RPMI7951 (cell line): ENCODE results near the gene CGNL1. TPM values are rescaled to one million over a fixed set of nuclear protein-coding genes. Genes with fewer than 3 reads are reported as not detected.
A peak's percentile ranks its signal among the peaks of the same experiment; 100 is the strongest.

Experiments
- DNase-seq: peaks from one replicate; pipeline ENCODE4 v3.0.0-alpha.2; 2012; ENCODE audit warnings: low read depth
- total RNA-seq: library from RNA; depleted of rRNA; stranded (reverse); fragments of >200 nt; shearing (Covaris generic); gene quantifications from 2 replicates; pipeline ENCODE4 v1.2.3, GENCODE V29; 2014

The CGNL1 gene
- total RNA-seq, 1 experiment from 2014 or later, result under 0.01 TPM

DNA sequence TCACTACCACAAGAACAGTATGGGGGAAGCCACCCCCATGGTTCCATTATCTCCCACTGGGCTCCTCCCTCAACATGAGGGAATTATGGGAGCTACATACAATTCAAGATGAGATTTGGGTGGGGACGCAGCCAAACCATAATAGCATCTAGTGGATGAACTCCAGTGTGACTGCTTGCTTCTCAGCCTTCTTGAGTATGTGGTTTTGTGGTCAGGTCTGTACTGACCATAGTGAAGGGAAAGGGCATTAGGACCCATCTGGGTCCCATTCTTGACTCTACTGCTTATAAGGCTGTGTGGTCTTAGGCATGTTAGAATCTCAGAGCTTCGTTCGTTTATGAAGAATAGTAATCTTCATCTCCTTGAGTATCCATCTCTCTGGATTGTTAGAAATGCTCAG, 81.4 kb downstream of the CGNL1 start:
- peak; percentile 26 for DNase-seq

DNA sequence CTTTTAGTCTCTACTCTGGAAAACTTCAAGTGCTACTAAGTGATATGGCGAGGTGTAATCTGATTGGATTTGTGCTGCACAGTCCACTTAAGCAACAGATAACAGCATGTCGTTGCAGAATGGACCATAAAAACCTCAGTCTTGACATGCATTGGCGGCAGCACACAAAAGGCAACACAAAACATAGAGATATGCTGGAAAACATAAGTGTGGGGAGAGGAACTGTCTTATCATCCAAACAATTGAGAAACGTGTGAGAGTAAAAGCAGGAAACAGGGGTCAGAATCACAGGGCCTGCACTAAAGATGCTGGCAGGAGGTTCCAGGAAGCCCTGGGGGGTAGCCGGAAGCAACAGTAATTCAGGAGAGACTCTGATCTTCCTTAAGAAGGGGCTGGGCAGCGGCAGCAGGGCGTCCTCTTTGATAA, 82.1 kb downstream of the CGNL1 start:
- DNase-seq, result no peak

DNA sequence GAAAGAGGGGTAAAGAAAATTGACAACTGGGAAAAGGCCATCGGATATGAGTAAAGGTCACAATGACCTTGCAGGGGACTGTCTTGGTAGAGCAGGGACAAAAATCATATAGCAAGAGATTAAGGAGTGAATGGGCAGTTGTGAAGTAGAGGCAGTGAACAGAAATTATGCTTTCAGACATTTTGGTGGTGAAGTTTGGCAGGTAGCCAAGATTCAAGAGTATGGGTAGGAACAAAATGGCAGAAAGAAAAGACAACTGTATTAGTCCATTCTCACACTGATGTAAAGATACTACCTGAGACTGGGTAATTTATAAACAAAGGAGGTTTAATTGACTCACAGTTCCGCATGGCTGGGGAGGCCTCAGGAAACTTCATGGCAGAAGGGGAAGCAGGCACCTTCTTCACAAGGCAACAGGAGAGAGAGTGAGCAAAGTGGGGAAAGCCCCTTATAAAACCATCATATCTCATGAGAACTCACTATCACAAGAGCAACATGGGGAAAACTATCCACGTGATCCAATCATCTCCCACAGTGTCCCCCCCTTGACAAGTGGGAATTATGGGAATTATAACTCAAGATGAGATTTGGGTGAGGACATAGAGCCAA, 84.0 kb downstream of the CGNL1 start:
- no peak for DNase-seq

DNA sequence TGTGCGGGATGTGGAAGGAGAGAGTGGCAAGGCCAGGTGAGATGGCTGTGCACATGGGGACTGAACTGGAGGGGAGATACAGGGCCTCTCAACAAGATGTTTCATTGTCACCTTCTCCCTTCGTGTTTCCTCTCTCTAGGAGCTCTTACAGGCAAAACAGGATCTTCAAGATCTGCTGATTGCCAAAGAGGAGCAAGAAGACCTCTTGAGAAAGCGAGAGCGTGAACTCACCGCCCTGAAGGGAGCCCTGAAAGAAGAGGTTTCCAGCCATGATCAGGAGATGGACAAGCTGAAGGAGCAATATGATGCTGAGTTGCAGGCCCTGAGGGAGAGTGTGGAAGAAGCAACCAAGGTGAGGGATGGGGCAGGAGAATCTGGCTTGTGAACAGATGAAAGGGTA, 85.2 kb downstream of the CGNL1 start:
- DNase-seq, result no peak

DNA sequence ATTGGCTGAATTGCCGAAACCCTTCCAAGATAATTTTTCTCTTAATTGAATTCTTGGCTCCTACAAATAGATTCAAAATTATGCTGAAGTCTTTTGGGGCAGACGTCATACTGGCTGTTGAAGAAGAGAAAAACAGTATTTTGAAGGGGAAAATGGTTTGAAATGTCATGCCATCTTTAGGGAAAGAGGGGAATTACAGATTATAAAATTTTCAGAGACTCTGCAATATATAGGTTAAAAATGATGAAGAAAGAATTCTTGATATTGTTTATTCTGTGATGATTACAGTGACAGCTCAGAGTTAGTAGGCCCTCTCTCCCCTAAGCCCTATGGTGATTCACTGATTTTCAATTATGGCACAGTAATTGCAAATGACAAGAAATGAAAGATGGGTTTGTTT, 86.1 kb downstream of the CGNL1 start:
- DNase-seq, result no peak

DNA sequence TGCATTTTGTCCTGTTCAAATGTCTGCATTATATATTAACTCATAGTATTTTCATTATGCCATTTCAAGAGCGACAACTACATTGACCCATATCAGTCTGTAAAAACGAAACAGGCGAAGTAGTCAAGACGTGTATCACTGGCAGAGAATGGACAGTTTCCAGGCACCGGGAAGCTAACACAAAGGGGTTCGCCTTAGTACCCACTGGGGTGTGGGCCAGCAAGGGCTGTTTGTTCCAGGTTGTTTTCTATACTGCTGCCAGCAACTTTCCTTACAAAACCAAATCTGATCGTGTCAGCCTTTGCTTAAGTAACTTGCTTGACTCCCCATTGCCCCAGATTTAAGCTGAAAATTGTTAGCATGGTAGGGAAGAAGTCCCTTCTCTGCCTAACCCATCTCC, 87.1 kb downstream of the CGNL1 start:
- no peak for DNase-seq

DNA sequence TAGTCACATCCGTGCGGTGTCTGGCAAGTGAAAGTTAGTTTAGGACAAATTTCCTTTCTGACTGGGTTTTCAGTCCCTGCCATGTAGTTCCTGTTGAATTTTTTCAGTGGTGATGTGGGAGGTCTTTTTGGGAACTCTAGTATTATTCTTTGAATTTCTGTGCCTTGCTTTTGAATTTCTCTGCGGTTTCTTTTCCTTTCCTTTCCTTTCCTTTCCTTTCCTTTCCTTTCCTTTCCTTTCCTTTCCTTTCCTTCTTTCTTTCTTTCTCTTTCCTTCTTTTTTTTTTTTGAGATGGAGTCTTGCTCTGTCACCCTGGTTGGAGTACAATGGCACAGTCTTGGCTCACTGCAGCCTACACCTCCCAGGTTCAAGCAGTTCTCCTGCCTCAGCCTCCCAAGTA, 88.2 kb downstream of the CGNL1 start:
- DNase-seq, result no peak

DNA sequence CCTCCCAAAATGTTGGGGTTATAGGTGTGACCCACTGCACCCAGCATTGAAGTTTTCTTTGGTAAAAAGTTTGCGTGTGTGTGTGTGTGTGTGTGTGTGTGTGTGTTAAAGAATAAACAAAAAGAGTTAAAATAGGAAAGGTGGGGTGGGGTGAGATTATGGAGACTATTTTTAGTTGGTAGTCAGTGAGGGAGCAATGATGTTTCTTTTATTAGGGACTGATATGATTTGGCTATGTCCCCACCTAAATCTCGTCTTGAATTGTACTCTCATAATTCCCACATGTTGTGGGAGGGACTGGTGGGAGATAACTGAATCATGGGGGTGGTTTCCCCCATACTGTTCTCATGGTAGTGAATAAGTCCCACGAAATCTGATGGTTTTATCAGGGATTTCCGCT, 92.2 kb downstream of the CGNL1 start:
- no peak for DNase-seq

DNA sequence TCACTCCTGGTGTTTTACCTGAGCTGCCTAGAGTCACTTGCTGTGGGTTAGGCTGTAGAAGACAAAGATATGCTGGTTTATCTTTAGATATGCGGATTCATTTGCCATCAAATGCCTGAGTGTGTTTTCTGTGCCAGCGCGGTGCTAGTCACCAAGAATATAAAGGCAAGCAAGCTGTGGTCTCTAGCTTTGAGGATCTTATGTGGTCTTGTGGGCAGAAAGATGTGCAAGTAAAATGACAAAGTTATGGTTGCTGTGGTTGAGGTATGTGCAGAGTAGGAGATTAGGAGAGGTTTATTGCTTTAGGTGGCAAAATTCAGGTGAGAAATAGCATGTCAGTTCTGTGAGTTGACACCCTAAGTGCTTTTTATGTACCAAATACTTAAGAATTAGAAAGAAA, 94.2 kb downstream of the CGNL1 start:
- no peak for DNase-seq

DNA sequence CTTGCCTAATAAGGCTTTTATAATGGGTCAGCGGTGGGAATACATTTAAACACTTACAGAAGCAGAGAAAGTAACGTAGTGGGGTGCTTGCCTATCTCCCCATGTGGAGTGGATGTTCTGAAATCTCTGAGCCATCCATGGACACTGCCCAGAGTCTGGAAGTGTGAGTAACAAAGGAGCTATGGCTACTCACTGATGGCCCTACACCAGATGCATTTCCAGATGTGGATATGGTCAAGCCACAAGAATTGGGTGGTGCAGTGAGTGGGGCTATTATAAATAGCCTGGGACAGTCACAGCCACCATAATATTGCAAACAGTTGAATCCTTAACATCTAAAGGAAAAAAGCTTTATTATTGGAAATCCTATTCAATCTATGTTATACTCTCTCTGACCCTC, 96.6 kb downstream of the CGNL1 start:
- DNase-seq, result peak; percentile 55

DNA sequence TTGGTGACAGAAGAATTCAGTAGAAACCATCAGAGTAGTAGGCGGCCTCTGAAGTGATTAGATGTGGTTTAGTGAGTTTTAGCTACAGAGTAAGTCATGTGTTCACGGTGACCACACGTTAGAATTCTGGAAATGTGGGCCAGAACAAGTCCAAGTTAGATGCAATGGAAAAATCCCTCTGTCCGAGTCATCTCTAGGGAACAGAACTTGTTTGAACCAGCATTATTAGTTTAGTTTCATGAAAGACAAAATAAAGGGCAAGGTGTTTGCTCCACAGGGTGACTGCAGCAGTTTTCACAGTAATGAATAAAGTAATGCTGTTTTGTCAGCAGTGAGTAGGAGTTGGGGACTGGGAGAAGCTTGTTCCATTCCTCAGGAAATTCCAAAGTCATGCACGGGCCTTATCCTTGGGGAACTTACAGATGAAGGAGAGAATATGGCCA, 100.2 kb downstream of the CGNL1 start:
- peak; percentile 50 for DNase-seq

DNA sequence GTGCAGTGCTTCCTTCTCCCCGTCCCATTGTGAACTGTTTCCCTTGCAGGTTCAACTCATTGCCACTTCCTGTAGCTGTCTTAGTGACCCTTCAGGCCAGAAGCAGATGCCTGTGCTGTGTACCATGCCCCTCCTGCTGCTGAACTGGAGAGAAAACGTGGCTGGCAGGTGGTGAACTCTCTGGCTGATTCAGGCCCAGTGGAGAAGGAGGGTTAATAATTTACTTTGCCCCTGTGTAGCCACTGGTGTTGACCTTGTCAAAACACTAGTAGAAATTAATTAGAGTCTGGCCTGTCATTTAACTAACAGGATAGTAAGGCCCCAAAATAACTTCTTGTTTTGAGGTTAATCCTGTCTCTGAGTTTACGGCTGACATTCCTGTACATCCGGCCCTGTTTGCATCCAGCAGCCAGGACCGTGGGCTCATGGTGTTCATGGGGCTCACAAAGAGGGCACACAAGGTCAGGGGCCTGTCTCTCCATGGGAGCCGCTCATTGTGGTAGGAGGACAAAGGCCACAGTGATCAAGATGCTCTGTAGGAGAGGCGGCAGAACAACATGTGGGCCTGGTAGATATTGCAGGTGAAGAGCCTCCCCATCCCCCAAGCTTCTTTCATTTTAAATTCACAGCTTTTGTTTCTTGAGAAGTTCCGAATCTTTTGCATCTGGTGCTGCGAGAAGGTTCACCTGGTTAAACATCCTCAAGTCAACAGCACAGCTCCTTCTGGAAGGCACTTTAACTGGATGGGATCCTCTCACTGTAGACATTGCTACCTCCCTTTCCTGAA, 101.6 kb downstream of the CGNL1 start:
- DNase-seq, result no peak

DNA sequence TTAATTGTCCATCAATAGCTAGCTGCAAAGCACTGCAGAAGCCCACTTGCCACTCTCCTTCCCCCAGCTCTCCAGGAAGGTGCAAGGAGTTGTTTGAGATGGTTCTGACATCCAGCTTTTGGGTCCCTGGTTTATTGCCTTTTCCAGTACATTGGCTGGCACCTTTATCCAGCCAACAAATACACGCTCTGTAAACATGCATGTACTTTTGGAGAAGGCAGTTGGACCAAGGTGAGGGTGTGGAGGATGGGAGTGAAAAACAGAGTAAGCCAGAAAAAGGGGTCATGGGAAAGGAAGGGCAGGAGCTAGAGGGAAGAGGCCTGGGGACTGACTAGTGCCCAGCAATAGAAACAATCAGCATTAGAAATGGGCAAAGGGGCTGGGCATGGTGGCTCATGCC, 102.7 kb downstream of the CGNL1 start:
- no peak for DNase-seq

DNA sequence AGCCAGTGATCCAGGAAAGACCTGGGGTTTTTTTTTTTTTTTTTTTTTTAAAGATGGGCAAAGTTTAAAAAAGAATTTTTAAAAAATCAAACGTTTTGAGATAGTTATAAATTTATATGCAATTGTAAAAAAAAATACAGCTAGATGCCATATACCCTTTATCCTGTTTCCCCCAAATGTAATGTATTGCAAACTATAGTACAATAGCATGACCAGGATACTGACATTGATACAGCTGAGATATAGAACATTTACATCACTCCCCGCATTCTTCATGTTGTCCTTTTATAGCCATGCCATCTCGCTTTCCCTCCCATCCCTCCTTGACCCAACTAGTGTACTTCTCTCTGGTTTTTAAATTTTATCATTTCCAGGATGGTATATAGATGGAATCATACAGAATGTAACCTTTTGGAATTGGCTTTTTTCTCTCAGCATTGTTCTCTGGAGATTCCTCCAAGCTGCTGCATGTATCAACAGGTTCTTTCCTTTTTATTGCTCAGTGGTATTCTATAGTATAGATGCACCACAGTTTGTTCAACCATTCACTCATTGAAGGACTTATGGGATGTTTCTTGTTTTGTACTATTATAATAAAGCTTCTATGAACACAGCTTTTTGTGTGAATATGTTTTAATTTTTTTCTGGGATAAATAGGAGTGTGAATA, 104.9 kb downstream of the CGNL1 start:
- DNase-seq, result no peak

DNA sequence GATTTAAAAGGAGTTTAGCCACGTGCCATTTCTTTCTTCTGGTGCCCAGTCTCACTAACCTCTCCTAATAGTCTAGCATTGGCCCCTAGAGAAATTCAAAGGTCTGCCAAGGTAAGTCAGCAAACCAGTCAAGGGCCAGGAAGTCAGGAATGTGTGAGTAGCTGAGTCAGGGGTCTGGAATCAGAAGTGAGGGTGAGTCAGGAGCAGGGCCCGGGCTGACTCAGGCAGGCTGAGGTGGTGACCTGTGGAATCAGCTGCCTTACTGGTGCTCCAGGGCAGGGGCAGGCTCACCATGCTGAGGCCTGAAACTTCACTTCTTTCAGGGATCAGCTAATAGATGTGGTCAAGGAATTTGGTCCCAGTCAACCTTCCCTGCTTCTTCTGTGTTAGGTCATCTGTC, 109.6 kb downstream of the CGNL1 start:
- peak; percentile 93 for DNase-seq

DNA sequence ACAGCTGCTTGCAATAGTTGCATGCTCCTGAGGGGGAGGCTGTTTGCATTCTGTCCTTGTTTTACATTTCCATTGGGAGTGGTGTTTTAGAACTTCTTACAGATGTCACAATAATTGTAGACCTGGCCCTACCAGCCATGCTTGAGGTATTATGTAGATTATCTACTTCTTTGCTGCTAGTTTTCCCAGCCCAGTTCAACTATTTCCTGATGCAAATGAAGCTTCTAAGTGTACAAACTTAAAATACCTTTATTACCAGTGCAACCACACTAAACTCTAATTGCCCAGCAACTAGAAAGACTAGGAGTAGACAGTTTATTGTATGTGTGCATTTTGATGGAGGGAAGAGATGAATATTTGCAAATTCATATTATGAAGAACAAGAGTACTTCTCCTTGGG, 110.5 kb downstream of the CGNL1 start:
- no peak for DNase-seq

DNA sequence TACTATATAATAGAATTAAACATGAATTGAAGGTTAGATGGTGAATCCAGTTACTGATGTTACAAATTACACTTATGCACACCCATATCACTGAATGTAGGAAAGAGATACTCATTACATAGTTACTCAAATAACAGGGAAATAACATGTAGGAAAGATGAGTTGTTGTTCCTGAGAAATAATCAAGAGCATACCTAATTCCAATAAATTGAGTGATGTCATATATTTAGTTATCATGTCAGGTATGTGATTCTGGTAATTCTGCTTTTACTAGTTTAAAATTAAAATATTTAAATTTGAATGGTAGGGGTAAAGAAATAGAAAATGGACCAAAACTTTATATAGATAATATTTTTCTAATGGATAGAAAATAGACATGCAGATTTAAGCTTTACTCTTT, 112.8 kb downstream of the CGNL1 start:
- DNase-seq, result no peak

DNA sequence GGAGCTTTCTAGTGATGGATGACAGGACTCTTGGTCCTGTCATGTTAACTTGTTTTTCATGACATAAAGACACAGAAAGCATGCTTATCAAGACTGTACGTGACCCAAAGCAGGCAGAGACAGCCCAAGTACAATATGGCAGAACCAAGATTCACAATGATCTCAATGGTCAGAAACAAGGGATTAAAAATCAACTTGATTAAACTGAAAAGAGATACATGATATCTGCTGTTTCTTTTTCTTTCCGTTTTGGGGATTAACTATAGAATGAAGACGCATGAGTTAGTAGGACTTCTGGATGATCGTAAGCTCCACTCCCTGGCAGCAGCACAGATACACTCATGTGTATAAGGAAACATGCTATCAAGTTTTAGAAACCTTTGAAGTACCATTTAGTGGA, 117.0 kb downstream of the CGNL1 start:
- no peak for DNase-seq

DNA sequence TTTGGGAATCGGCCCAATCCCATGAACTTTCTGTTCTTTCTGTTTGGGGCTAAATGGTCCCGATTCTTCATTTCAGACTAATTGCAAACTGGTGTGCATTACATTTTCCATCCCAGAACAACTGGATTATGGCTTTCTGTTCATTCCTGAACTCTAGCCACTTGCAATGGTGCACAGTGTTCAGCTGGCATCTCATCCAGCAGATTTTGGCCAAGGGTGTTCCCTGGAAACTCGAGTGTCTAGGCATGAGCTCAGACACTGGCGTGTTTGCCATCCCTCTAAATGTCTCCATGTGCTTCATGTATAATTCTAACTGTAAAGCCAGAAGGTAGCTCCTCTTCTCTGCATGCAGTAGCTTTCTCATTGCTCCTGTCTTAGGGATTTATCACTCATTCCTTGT, 118.3 kb downstream of the CGNL1 start:
- no peak for DNase-seq

DNA sequence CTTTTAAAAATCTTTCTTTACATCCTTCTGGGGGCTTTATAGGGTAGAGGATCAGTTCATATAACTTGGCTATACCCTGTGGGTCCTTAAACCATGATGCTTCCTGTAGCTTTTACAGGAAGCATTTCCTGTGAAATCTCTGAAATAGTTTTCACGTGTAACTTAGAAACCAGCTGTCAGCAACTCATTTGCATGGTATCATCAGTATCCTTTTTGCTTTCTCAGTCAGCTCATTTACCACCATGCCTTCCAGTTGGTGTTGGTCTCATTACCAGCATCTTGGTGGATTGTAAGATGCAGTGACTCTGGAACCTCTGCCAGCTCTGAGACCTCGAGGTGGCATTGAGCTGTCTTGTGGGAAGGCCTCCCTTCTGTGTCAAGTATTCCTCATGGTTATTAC, 118.7 kb downstream of the CGNL1 start:
- no peak for DNase-seq

DNA sequence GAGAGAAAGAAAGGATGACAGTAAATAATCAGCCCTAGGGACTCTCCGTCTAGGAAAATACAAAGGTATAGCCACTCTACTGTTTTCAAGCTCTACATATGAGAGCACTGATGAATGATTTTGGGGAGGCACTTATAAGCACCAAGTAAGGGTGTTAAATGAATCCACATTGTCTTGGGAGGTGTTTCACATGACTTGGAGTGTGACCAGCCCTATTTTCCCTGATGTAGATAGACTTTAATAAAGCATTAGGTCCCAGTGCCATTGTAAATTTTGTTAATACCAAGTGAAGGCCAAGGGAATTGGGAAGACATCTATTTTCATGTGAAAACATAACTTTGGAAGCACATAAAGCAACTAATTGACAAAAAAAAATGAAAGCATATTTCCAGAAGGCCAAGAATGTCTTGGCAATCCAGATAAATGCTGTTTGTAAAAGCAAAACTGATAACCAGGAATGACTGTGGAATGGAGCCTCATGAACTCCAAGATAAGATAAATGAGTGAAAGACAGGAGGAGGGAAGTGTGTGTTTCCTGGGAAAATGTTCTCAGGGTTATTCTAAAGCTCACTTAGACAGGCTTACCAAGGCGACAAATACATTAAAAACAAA, 119.4 kb downstream of the CGNL1 start:
- no peak for DNase-seq

DNA sequence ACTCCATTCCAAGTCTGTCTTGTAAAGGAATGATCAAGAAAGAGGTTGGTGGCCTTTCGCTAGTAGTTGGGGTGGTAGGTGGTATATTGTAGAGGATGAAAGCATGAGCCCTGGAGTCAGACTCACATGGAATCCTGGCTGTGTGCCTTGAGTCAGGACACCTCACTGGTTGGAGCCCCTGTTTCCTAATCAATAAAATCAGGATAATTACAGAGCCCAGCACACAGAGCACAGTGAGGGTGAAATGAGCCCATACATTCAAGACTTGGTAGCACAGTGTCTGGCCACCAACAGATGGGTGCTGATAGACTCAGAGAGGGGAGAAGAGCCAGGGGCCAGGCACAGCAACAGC, 120.3 kb downstream of the CGNL1 start:
- no peak for DNase-seq
